GM19455 (cell line): Measurements from ENCODE around the gene TMEM62.
"Not testable (repeated sequence)": the region's sequence is repeated elsewhere in the genome, so short reads cannot be mapped to it uniquely, and the experiment has no call there.

Experiments
- ATAC-seq: cut with Tn5 transposase; IDR thresholded peaks from one replicate; pipeline ENCODE4 v1.9.1; 2021; ENCODE audit not compliant: unreplicated experiment

Gene TMEM62

DNA sequence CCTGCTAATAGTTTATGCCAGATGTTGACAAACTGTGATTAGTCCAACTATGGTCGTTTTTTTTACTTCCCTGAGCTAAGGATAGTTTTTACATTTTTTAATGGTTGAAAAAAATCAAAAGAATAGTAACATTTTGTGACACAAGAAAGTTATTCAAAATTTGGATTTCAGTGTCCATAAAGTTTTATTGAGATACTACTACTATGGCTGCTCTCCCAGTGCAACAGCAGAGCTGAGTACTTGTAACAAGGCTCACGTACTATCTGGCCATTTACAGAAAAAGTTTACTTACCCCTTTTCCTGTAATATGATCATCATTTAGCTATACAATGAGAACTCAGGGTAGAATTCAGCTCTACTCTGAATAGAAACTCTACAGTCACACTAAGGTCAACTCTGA lies 11.5 kb upstream of the TMEM62 start:
- no peak for ATAC-seq

DNA sequence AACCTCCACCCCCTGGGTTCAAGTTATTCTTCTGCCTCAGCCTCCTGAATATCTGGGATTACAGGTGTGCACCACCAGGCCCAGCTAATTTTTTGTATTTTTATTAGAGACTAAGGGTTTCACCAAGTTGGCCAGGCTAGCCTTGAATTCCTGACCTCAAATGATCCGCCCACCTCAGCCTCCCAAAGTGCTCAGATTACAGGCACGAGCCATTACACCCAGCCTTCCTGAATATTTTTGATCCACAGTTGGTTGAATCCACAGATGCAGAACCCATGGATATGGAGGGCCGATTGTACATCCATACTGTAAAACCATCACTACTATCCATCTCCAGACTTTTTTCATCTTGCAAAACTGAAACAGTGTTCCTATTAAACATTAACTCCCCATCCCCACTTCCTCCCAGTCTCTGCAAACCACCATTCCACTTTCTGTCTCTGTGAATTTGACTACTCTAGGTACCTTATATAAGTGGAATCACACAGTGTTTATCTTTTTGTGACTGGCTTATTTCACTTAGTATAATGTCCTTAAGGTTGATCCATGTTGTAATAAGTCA lies 8.2 kb upstream of the TMEM62 start:
- no peak for ATAC-seq

DNA sequence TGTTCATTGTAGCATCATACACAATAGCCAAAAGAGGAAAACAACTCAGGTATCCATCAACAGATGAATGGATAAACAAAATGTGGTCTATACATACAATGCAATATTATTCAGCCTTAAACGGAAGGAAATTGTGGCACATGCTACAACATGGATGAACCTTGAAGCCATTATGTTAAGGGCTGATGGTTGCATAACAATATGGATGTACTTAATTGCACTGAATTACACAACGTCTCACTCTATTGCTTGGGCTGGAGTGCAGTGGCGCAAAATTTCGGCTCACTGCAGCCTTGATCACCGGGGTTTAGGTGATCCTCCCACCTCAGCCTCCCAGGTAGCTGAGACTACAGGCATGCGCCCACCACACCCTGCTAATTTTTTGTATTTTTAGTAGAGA lies 7.0 kb upstream of the TMEM62 start:
- no peak for ATAC-seq

DNA sequence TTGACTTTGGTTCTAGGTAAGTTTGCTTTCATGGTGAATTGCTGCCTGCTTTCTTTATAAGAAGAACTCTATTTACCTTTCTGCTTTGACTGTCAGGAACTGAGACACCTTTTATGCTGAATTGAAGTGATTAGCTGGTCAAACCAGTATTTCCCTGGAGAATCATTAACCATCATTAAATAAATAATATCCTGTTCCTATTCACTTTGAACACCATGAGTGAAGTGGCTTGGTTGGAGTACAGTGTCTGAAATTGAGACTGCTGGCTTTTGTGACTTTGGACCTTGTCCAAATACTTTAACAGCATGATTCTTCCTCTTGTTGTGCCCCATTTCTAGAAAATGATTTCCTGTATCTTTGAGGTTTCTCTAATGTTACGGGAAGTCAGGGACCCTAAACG lies 5.6 kb upstream of the TMEM62 start:
- no peak for ATAC-seq

- not testable (repeated sequence) for ATAC-seq
These were observed 5.0 kb upstream of the TMEM62 start for GRCh38 chr15:43128174-43128979.

- ATAC-seq, result no peak
These were observed 4.4 kb upstream of the TMEM62 start for GRCh38 chr15:43128980-43129335.

DNA sequence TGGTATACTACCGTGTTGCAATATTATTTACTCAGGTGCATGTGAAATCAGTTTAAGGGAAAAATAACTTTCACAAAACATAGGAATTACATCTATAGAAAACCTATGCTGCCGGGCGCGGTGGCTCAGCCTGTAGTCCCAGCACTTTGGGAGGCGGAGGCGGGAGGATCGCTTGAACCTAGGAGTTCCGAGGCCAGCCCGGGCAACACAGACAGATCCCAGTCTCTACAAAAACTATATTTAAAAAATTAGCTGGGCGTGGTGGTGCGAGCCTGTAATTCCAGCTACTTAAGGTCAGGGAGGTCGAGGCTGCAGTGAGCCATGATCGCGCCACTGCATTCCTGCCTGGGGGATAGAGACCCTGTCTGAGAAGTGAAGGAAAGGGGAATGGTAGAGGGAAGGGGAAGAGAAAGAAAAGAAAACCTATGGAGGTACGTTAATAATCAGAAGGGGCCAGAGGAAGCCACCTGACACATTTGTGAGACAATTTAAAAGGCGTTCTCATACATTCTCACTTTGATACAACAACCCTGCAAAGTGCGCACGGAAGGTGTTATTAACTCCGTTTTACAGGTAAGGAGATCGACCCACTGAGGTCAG lies 456 bp upstream of the TMEM62 start:
- no peak for ATAC-seq

DNA sequence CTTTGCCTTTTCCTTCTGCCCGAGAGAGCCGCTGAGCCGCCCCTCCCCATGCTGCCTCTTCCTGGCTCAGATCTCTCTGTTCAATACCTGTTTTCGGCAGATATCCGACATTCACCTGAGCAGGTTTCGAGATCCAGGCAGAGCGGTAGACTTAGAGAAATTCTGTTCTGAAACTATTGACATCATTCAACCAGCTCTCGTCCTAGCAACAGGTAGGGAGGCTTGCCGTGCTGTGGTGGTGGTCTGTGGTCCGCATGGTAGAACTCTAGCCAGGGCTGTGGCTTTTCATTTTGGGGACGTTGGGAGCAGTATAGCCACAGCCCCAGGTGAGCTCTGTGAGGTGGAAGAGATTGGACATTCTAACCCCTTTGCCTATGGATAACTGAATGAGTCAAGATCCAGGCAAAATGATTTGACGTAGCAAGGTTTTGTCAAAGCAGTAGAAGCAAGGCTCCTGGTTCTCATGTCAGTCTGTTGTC lies 810 bp downstream of the TMEM62 start:
- no peak for ATAC-seq

DNA sequence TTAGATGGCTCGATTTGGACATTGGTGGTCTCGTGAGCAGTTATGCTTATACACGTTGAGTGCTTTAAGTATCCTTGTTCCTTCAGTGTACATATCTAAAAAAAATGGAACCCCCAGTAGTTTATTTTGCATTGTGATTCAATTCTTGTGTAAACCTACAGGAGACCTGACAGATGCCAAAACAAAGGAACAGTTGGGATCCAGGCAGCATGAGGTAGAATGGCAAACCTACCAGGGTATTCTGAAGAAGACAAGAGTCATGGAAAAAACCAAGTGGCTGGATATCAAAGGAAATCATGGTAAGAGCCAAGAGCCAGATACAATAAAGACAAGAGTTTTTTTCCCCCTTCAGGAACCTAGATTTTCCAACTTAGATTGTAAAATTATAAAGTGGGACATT lies 2.0 kb downstream of the TMEM62 start:
- no peak for ATAC-seq

DNA sequence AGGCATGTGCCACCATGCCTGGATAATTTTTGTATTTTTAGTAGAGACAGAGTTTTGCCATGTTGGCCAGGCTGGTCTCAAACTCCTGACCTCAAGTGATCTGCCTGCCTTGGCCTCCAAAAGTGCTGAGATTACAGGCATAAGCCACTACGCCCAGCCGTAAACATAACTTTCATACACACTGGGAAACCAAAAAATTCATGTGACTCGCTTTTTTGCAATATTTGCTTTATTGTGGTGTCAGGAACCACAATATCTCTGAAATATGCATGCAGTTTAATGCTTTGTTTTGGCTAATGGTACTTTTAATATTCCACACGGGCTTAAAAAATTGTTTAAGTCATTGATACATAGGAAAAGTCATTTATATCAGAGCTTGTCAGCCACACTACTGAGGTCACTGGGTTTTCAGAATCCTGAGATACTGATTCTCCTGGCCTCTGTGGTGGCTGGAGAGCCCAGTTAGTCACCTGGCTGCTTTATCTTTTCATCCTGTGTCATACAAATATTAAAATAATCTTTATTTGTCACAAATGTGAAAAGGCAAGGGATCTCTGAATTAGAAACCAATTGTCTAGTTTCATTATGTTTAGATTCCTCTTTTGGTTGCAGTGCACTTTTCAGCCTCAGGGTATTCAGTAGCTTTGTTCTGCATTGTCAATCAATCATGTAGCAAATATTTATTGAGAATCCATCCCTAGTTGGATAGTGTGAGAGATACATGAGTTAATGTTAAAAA lies 10.0 kb downstream of the TMEM62 start:
- ATAC-seq, result no peak

- no peak for ATAC-seq
These were observed 11.1 kb downstream of the TMEM62 start for GRCh38 chr15:43144512-43144911.

- no peak for ATAC-seq
These were observed 12.8 kb downstream of the TMEM62 start for GRCh38 chr15:43146184-43146583.

DNA sequence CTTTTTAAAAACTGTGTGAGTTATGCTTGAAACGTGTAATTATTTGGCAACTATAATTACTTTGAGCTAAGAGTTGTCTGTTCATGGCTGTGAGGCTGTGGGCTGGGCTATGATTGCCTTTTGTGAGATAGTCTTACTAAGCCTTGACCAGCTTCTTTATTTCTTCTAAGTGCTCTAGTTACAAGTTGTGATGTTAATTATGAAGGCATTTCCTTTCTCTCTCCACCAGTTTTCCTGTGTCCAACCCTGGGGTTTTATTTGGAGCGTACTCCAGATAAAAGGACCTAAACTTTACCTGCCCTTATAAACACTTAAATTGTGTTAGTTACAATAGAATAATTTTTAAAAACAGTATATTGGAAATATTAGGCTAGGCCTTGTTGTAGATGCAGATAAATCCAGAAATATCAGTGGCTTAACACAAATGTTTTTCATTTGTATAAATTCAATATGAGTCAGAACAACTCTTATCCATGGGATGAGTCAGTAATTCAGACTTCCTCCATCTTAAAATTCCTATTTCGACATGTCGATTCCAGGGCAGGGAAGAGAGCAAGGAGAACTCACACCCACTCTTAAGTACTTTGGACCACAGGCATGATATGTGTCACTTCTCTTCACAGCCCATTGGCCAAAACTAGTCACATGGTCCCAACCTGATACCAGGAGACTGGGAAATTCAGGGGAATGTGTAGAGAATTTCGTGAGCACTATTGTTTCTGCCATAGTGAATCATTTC lies 17.0 kb downstream of the TMEM62 start:
- ATAC-seq, result no peak

GRCh38 chr15:43151688-43152087 lies 18.3 kb downstream of the TMEM62 start:
- ATAC-seq, result no peak

DNA sequence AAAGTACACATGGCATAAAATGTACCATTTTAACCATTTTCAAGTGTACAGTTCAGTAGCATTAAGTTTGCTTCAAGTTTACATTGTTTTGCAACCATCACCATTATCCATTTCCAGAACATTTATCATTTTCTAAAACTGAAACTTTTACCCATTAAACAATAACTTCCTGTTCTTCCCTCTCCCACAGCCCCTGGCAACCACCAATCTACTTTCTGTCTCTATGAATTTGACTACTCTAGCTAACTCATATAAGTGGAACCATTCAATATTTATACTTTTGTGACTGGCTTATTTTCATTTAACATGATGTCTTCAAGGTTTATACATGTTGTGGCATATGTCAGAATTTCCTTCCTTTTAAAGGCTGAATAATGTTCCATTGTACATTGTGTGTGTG lies 19.9 kb downstream of the TMEM62 start:
- no peak for ATAC-seq

- no peak for ATAC-seq
These were observed 32.5 kb downstream of the TMEM62 start for GRCh38 chr15:43165801-43166325.

GRCh38 chr15:43167261-43167660 lies 33.9 kb downstream of the TMEM62 start:
- not testable (repeated sequence) for ATAC-seq

DNA sequence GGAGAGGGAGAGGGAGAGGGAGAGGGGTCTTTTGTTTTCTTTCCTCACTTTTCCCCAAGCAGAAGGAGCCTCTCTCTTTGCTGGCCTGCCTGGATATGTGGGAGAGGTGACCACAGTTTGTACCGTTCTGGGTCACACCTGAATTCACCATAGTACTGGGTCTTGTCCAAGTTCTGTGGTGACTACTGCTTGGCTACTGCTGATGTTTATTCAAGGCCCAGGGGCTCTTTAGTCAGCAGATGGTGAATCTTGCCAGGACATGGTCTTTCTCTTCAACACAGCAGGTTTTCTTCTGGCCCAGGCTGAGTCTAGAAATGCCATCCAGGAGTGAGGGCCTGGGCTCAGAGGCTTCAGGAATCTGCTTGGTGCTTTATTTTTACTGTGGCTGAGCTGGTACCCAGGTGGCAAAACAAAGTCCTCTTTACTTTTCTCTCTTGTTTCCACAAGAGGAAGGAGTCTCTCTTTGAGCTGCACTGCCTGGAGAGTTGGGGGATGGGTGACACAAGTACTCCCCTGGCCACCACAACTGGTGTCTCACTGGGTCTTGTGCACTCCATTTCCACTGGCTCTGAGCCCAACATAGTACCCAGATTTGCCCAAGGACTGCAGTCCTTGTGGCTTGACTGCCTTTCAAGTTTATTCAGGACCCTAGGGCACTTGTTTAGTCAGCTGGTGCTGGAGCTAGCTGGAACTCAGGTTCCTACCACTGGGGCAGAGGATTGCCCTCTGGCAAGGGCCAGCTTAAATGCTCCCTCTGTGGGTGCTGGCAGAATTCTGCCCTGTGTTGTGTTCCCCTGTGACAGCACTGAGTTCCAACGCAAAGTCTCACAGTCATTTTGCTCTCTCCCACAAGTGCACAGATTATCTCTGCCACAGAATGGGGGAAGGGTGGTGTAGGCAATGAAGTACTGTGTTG lies 35.1 kb downstream of the TMEM62 start:
- no peak for ATAC-seq

DNA sequence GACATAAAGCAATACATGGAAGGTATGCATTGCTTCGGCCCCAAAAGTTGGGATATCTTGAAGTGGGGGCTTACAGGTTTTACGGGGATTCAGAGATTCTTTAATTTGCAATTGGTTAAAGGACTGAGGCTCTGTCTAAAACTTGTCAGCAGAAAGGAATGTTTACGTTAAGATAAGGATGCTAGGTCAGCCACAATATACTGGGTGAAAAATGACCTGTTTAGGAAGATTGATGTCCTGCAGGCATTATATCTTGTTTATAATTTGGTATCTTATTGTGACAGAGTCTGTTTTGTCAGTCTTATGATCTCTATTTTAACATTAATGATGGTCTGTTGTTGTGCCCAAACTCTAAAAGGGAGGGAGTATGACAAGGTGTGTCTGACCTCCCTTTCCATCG lies 36.5 kb downstream of the TMEM62 start:
- ATAC-seq, result no peak
